GM12878 (cell line): ENCODE data around the gene NFAT5.

Source experiments
- CEBPB ChIP-seq, 2 experiments: fragments of 150-350 bp in 1 of 2; IDR thresholded peaks; 2 replicates each; pipeline ENCODE4 v1.6.1; 2012 to 2014; ENCODE audit warnings: low read depth in 2 of 2, low read length in 2 of 2, borderline replicate concordance in 1 of 2, inconsistent platforms in 1 of 2
- CHD2 ChIP-seq: IDR thresholded peaks from 2 replicates; pipeline ENCODE4 v1.6.1; 2011; ENCODE audit warnings: low read depth, low read length, improper control_type of control experiment, borderline replicate concordance
- CTCF ChIP-seq, 3 experiments: IDR thresholded peaks in 2 of 3; conservative IDR thresholded peaks in 1 of 3; 2 replicates each; pipeline ENCODE4 v1.5.1; 2011; ENCODE audit warnings: low read depth in 3 of 3, low read length in 3 of 3, mild to moderate bottlenecking in 3 of 3, control low read depth in 2 of 3, moderate library complexity in 2 of 3, inconsistent platforms in 1 of 3, mixed read lengths in 1 of 3; ENCODE audit not compliant: control insufficient read depth in 2 of 3, insufficient read depth in 1 of 3; ENCODE audit errors: extremely low read depth in 1 of 3
- ESRRA ChIP-seq: IDR thresholded peaks from 2 replicates; pipeline ENCODE4 v1.6.1; 2012; ENCODE audit warnings: mild to moderate bottlenecking, low read length, improper control_type of control experiment
- GATAD2B ChIP-seq: fragments of 450-650 bp; conservative IDR thresholded peaks from 2 replicates; pipeline ENCODE4 v1.6.1; 2017; ENCODE audit warnings: low read depth, mild to moderate bottlenecking, moderate library complexity
- MEF2A ChIP-seq: IDR thresholded peaks from 2 replicates; pipeline ENCODE4 v1.6.1; 2011; ENCODE audit warnings: low read depth, mild to moderate bottlenecking, low read length, moderate library complexity; ENCODE audit not compliant: insufficient read depth
- POLR2A ChIP-seq: IDR thresholded peaks from 2 replicates; pipeline ENCODE4 v1.6.1; 2011; ENCODE audit warnings: low read depth, mild to moderate bottlenecking, low read length

- no peak for TF ChIP-seq CTCF (IDR thresholded peaks at IDR 0.05 in 2 of 3, conservative IDR thresholded peaks at IDR 0.05 in 1 of 3; ENCODE audit: control insufficient read depth in 2 of 3, extremely low read depth in 1 of 3, insufficient read depth in 1 of 3, low read depth in 3 of 3, low read length in 3 of 3)
- TF ChIP-seq ESRRA, result no peak
- no peak for TF ChIP-seq POLR2A
- no peak for TF ChIP-seq MEF2A
- no peak for TF ChIP-seq CEBPB (IDR thresholded peaks at IDR 0.05; ENCODE audit: borderline replicate concordance in 1 of 2, low read depth in 2 of 2, low read length in 2 of 2)
- no peak for TF ChIP-seq GATAD2B
- TF ChIP-seq CHD2, result no peak
These were observed 166.3 kb downstream of the NFAT5 start for GRCh38 chr16:69732101-69732500.
